ENCODE measurements around the gene GPR160.

Gene GPR160

DNA sequence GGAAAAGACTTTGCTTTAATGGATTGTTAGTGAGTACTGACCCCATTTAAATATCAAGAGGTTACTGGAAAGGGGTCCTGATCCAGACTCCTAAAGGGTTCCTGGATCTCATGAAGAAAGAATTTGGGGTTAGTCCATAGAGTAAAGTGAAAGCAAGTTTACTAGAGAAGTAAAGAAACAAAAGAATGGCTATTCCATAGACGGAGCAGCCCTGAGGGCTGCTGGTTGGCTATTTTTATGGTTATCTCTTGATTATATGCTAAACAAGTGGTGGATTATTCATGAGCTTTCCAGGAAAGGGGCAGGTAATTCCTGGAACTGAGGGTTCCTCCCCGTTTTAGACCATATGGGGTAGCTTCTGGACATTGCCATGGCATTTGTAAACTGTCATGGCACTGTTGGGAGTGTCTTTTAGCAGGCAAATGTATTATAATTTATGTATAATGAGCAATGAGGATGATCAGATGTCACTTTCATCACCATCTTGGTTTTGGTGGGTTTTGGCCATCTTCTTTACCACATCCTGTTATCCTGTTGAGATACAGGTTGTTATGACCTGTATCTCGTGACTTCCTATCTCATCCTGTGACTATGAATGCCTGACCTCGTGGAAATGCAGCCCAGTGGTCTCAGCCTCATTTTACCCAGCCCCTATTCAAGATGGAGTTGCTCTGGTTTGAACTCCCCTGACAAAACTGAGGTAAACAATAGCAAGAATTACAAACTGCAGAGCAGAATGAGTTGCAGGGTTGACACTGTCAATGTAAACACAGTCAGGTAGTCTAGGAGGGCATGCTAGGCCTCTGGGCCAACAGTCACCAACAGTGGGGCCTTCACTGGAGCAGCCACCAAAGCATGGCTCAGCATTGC is 10.3 kb upstream of the GPR160 start:
- DNase-seq (ENCODE audit: low read depth), result no peak

- no peak for DNase-seq (ENCODE audit: low read depth)
Measured at GRCh38 chr3:170033489-170033888, 4.3 kb upstream of the GPR160 start.

- DNase-seq (ENCODE audit: low read depth), result no peak
Measured at GRCh38 chr3:170038434-170039110, 777 bp downstream of the GPR160 start.

- no peak for DNase-seq (ENCODE audit: low read depth)
Measured at GRCh38 chr3:170040418-170040817, 2.6 kb downstream of the GPR160 start.

DNA sequence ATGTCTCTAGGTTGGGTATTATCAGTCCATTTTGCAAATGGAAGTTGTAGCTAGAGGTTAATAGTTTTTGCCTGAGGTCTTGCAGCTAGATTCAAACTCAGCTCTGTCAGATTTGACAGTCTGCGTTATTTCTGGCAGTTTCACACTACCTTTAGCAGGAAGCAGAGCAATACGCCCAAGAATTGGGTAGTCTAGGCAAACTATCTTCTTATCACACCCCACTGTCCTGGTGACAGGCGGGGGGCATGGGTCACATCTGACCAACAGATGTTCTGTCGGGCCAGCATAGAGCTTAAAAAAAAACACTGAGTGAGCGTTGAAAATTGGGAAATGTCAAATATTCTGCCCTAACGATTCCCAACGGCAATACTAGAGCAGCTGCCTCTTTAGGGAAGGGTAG is 5.7 kb downstream of the GPR160 start:
- no peak for DNase-seq (ENCODE audit: low read depth)

GRCh38 chr3:170044271-170044670 is 6.5 kb downstream of the GPR160 start:
- DNase-seq (ENCODE audit: low read depth), result no peak

DNA sequence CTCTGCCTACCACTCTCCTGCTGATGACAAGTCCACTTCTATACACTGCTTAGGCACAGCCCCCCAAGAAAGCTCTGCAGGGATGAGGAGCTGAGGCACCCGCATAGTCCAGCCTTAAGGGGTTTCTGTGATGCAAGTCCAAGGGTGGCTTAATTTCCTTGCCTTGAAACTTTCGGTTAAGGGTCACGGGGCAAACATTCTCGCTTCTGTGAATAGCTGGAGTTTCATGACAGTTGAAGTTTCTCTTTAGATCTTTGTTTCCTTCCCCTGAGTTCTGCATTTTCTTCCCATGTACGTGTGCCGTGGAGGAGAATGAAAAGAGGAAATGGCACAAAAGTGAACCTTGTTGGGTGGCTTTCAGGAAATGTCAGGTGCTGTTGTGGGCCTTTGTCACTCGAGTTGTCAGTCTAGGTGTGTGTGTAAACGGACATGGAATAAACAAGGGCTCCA is 7.0 kb downstream of the GPR160 start:
- no peak for DNase-seq (ENCODE audit: low read depth)

GRCh38 chr3:170046269-170047132 is 8.7 kb downstream of the GPR160 start:
- DNase-seq (ENCODE audit: low read depth), result no peak

DNA sequence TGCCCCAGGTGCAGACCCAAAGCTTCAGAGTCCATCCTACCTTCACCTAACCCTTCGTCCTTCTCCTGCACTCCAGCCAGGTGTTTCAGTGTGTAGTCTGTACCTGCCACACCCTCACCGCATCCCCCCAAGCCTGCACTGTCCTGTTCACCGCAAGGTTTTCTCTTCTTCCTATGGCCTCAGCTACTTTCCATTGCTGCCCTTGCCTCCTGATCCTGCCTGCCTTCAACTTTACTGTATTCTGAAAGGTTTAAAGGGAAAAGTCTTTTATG is 9.3 kb downstream of the GPR160 start:
- DNase-seq (ENCODE audit: low read depth), result no peak

DNA sequence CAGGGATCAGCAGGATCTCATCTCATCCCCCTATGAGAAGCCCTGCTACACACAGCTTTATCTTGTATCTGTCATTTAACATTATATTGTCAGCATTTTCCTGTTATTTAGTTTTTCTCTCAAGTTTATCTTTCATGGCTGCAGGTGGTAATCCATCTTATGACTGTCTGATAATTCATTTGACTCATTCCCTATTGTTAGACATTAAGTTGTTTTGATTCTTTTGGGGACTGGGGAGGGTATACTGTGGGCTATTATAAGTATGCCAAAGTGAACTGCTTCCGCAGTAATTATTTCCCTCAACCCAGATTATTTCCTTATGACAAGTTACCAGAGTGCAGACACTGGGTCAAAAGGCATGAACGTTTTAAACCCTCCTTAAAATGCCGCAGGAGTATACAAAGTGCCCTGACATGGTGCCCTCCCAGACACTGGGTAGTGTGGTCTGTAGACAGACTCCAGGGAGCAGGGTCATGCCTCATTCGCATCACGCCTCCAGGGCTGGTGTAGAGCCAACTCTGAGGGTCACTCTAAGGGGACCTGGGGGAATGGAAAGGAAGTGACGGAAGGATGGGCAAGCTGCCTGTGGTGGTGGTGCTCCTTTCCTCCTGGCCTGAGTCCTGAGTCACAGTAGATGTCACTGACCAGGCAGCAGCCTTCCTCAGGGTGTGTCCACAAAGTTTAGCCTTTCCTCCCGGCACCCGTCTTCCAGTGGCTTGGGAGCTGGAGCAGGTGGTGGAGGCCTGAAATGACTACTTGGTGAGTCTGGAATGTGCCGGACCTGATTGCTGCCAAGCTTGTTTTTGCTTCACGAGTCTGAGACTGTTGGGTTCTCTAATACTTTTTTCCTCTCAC is 11.6 kb downstream of the GPR160 start:
- DNase-seq (ENCODE audit: low read depth), result peak; percentile 11

GRCh38 chr3:170050753-170051152 is 13.0 kb downstream of the GPR160 start:
- DNase-seq (ENCODE audit: low read depth), result no peak

GRCh38 chr3:170052398-170052797 is 14.6 kb downstream of the GPR160 start:
- no peak for DNase-seq (ENCODE audit: low read depth)

DNA sequence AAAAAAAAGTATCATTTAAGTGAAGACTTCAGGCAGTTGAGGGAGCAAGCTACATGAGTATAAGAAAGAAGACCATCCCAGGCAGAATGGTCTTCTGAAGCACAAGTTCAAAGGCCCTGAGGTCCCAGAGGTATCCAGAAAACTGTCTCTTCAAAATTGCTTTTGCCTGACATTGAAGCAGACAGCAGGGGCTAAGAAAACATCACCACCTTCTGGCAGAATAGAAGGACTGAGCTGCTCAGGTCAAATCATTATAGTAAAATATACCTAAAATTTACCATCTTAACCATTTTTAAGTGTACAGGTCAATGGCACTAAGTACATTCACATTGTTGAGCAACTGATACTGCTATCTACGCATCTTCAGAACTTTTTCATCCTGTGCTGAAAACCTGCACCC is 16.4 kb downstream of the GPR160 start:
- DNase-seq (ENCODE audit: low read depth), result no peak

- peak; percentile 30 for DNase-seq (ENCODE audit: low read depth)
Measured at GRCh38 chr3:170055209-170055608, 17.4 kb downstream of the GPR160 start.

DNA sequence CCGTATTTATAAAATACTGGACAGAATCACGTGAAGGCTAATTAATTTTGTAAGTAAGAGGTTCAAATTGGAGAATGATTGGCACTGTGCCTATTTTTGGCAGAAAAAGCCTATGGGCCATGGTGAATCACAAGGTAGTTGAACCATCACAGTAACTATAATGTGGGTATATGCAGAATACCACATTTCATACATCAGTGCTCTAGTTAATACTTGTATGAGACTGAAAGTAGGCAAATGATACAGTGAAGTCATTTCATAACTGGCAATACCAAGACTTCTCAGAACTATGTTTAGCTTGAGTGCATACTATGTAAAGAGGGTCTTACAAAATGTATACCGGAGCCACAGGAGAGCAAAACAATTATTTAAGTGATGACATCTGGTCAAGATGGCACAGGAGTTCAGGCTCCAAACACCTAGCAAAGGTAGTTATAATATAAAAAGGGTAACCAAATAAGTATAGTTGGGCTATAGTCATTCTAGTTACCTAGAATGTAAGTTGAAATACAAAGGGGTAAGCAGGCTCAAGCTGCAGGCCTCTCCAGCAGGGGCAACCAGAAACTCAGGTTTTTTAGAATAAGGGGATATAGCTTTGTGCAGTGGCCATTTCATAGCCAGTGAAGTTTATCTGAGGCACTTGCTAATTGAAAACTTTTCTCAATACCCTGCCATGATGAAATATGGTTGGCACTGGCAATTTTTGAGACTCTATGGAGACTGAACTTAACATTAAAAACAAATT is 19.1 kb downstream of the GPR160 start:
- no peak for DNase-seq (ENCODE audit: low read depth)

DNA sequence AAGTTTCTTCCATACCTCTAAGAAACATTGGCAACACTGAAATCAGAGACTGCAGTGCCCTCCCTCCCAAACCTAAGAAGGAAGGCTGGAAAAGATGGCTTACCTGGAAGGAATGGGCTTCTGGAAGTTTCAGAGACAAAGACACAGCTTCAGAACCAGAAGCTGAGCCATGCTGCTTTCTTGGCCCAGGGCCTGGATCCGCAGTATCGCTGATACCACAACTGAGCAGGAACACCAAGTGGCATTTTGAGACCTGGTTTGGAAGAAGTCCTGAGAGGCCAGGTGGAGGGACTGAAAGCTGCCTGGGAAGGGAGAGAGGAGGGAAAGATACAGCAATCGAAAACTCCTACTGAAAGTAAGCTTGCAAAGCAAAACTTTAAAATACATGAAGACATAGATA is 19.8 kb downstream of the GPR160 start:
- DNase-seq (ENCODE audit: low read depth), result no peak

GRCh38 chr3:170058127-170058526 is 20.3 kb downstream of the GPR160 start:
- no peak for DNase-seq (ENCODE audit: low read depth)

- no peak for DNase-seq (ENCODE audit: low read depth)
Measured at GRCh38 chr3:170059447-170059846, 21.7 kb downstream of the GPR160 start.

DNA sequence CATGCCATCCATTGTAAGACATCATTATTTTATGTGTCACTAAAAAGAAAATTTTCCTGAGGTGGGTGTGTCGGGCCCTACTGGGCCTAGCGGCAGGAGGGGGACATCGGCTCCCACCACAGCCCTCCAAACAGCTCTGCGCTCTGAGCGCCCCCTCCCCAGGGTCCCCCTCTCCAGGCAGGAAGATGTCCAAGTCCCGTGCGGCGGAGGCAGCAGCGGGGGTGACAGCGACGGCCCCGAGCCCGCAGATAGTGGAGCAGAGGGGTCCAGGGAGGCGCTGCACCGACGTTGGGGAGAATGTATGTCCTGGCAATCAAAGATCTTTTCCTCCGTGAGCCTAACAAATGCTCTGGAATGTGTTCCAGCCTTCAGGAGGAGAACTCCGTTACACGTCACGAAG is 24.3 kb downstream of the GPR160 start:
- DNase-seq (ENCODE audit: low read depth), result no peak

GRCh38 chr3:170062769-170063168 is 25.0 kb downstream of the GPR160 start:
- DNase-seq (ENCODE audit: low read depth), result no peak

- no peak for DNase-seq (ENCODE audit: low read depth)
Measured at GRCh38 chr3:170063691-170064090, 25.9 kb downstream of the GPR160 start.
